SK-N-SH (cell line): ENCODE measurements around the gene PTPN5. TPM values are rescaled to one million over a fixed set of nuclear protein-coding genes. Genes with fewer than 3 reads are reported as not detected.

Experiments used
- CTCF ChIA-PET: fragments of 300-600, 350-600 bp; formaldehyde crosslinking; extraction: SDS; loops from one replicate; lab custom pipeline; 2021; lab: Yijun Ruan, JAX
- POLR2A ChIA-PET: fragments of 350-600 bp; sonication (Branson Sonifier 250); formaldehyde crosslinking; extraction: SDS; loops from one replicate; lab custom pipeline; 2020; ENCODE audit warnings: antibody characterized with exemption, inconsistent platforms; lab: Yijun Ruan, JAX
- DNase-seq: peaks from one replicate; pipeline ENCODE4 v3.0.0; 2012
- H2AFZ ChIP-seq: fragments of 200-600 bp; sonication (generic); 2 replicates; pipeline ENCODE4 v1.8.1; 2016; ENCODE audit warnings: antibody characterized with exemption, mild to moderate bottlenecking, low read depth
- H3F3A ChIP-seq: fragments of 200-600 bp; sonication (generic); replicated peaks from 2 replicates; pipeline ENCODE3; 2016; ENCODE audit warnings: antibody characterized with exemption, mild to moderate bottlenecking; ENCODE audit not compliant: insufficient read depth
- H3K27ac ChIP-seq, 2 experiments: fragments of 200-500 bp in 1 of 2; fragments of 200-600 bp in 1 of 2; sonication (Bioruptor generic) in 1 of 2; sonication (generic), shearing (Covaris generic) in 1 of 2; 2 replicates each; pipeline versions ENCODE4 v1.5.1 to v1.6.1; 2014 to 2016; ENCODE audit warnings: low read depth in 2 of 2, inconsistent platforms in 1 of 2, low read length in 1 of 2, mild to moderate bottlenecking in 1 of 2, mixed read lengths in 1 of 2
- H3K27me3 ChIP-seq: fragments of 200-600 bp; sonication (generic), shearing (Covaris generic); 2 replicates; pipeline ENCODE4 v1.6.1; 2016; ENCODE audit warnings: mixed run types; ENCODE audit not compliant: insufficient read depth
- H3K36me3 ChIP-seq, 2 experiments: fragments of 200-500 bp in 1 of 2; fragments of 200-600 bp in 1 of 2; sonication (Bioruptor generic) in 1 of 2; sonication (generic) in 1 of 2; replicated peaks in 1 of 2; 2 replicates each; pipeline versions ENCODE3 to v1.5.1; 2014 to 2016; ENCODE audit warnings: low read length in 1 of 2, mild to moderate bottlenecking in 1 of 2; ENCODE audit not compliant: insufficient read depth in 2 of 2, control insufficient read depth in 1 of 2
- H3K4me1 ChIP-seq, 2 experiments: fragments of 200-500 bp in 1 of 2; fragments of 200-600 bp in 1 of 2; sonication (Bioruptor generic) in 1 of 2; sonication (generic), shearing (Covaris generic) in 1 of 2; 2 replicates each; pipeline versions ENCODE4 v1.5.1 to v1.6.1; 2014 to 2016; ENCODE audit warnings: low read depth in 1 of 2, low read length in 1 of 2, mixed run types in 1 of 2; ENCODE audit not compliant: insufficient read depth in 2 of 2, control insufficient read depth in 1 of 2
- H3K4me2 ChIP-seq: fragments of 200-600 bp; sonication (generic), shearing (Covaris generic); 2 replicates; pipeline ENCODE4 v1.6.1; 2017; ENCODE audit warnings: mixed run types
- H3K4me3 ChIP-seq, 2 experiments: fragments of 200-500 bp in 1 of 2; fragments of 200-600 bp in 1 of 2; sonication (Bioruptor generic) in 1 of 2; sonication (generic), shearing (Covaris generic) in 1 of 2; 2 replicates each; pipeline versions ENCODE4 v1.5.1 to v1.8.1; 2014 to 2016; ENCODE audit warnings: low read depth in 2 of 2, inconsistent platforms in 1 of 2, low read length in 1 of 2, mild to moderate bottlenecking in 1 of 2, mixed read lengths in 1 of 2, moderate library complexity in 1 of 2
- H3K79me2 ChIP-seq: fragments of 200-600 bp; sonication (generic); 2 replicates; pipeline ENCODE4 v1.8.1; 2017; ENCODE audit warnings: mild to moderate bottlenecking; ENCODE audit not compliant: insufficient read depth
- H3K9ac ChIP-seq: fragments of 200-600 bp; sonication (generic); 2 replicates; pipeline ENCODE4 v1.6.1; 2017; ENCODE audit warnings: mixed run types
- H3K9me2 ChIP-seq: fragments of 200-600 bp; sonication (generic); 2 replicates; pipeline ENCODE4 v1.6.1; 2017; ENCODE audit warnings: mixed run types
- H3K9me3 ChIP-seq: fragments of 200-600 bp; sonication (generic); 2 replicates; pipeline ENCODE4 v1.6.1; 2017; ENCODE audit warnings: mixed run types, mild to moderate bottlenecking, moderate library complexity
- H4K20me1 ChIP-seq: fragments of 200-600 bp; sonication (generic); 2 replicates; pipeline ENCODE4 v1.6.1; 2017; ENCODE audit warnings: mild to moderate bottlenecking, mixed run types; ENCODE audit not compliant: insufficient read depth
- ELF1 ChIP-seq: IDR thresholded peaks from 2 replicates; pipeline ENCODE4 v1.4.0; 2012
- EP300 ChIP-seq, 2 experiments: IDR thresholded peaks; 2 replicates each; pipeline versions ENCODE4 v1.4.0 to v1.6.1; 2012; ENCODE audit warnings: borderline replicate concordance in 1 of 2, low read depth in 1 of 2, low read length in 1 of 2
- GABPA ChIP-seq: IDR thresholded peaks from 2 replicates; pipeline ENCODE4 v1.4.0; 2012; ENCODE audit warnings: low read depth, mild to moderate bottlenecking
- GATA2 ChIP-seq: sonication (generic); formaldehyde crosslinking; IDR thresholded peaks from 2 replicates; pipeline ENCODE4 v1.5.0; 2020; ENCODE audit warnings: mild to moderate bottlenecking, missing genetic modification reagents
- JUND ChIP-seq: IDR thresholded peaks from 2 replicates; pipeline ENCODE4 v1.4.0; 2012
- NRF1 ChIP-seq: IDR thresholded peaks from 2 replicates; pipeline ENCODE4 v1.6.1; 2012; ENCODE audit warnings: low read depth, mild to moderate bottlenecking, low read length
- RXRA ChIP-seq: IDR thresholded peaks from 2 replicates; pipeline ENCODE4 v1.4.0; 2012; ENCODE audit warnings: low read depth, mild to moderate bottlenecking, borderline replicate concordance
- SMC3 ChIP-seq: IDR thresholded peaks from 2 replicates; pipeline ENCODE4 v1.6.1; 2012; ENCODE audit warnings: low read depth, low read length, improper control_type of control experiment
- TAF1 ChIP-seq: IDR thresholded peaks from 2 replicates; pipeline ENCODE4 v1.6.1; 2012; ENCODE audit warnings: low read depth, mild to moderate bottlenecking, low read length, moderate library complexity, borderline replicate concordance
- TEAD4 ChIP-seq: IDR thresholded peaks from 2 replicates; pipeline ENCODE4 v1.4.0; 2012; ENCODE audit warnings: mild to moderate bottlenecking, borderline replicate concordance; ENCODE audit not compliant: insufficient read depth
- WGBS: methylation state at CpG from one replicate; pipeline ENCODE4 v1.1.6; 2017; ENCODE audit warnings: low lambda C conversion rate; 5-methylcytosine and 5-hydroxymethylcytosine counted together
- polyA plus RNA-seq, 3 experiments: library from polyadenylated mRNA; depleted of rRNA; stranded (reverse); fragments of >200 nt; gene quantifications; 2 replicates each; pipeline ENCODE4 v1.2.3, GENCODE V29; 2012
- TF ChIP-seq, protein P1 (sequence below): fragments of 150-350 bp; IDR thresholded peaks from 2 replicates; pipeline ENCODE4 v1.6.1; 2016; ENCODE audit warnings: mild to moderate bottlenecking, low read depth, low read length
- TF ChIP-seq, protein P2 (sequence below): IDR thresholded peaks from 2 replicates; pipeline ENCODE4 v1.4.0; 2012; ENCODE audit warnings: low read depth
- TF ChIP-seq, protein P3 (sequence below): IDR thresholded peaks from 2 replicates; pipeline ENCODE4 v1.4.0; 2012; ENCODE audit warnings: low read depth, borderline replicate concordance

Gene PTPN5
- polyA plus RNA-seq, 1 of the 3 experiments (the other 2 are of a cell fraction): not detected

DNA sequence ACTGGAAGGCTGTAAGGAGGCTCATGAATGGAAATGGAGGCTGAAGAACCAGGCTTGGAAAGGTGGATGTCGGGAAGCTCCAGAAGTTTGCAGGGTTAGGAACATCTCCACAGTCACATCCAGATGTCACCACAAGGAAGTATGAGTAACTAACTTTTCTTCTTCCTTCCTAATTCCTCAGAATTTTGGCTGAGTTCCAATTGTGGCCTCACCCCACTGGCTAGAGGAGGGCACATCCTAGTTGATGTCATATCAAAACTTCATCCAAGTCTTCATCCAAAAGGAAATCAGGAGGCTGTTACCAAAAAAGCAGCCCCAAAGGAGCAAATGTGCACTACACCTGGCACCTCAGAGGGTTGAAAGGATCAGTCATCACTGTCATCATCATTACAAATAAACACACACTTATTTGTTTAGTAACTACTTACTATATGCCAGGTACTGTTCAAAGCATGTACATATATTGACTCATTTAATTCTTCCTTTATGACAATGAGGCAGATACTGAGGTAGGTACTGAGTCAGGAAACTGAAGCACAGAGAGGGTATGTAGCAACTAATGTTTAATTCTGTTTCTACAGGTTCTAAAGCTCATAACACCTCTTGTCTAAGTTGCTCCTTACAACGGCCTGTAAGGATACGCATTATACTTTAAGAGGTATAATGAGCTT is 7.3 kb upstream of the PTPN5 start (continued):
- TF ChIP-seq JUND (no peak), TAF1 (no peak), EP300 (IDR thresholded peaks at IDR 0.05; ENCODE audit: borderline replicate concordance in 1 of 2, low read depth in 1 of 2, low read length in 1 of 2) (no peak), GATA2 (CRISPR knock-in tag) (no peak), ELF1 (no peak)
- TF ChIP-seq, protein P1, sequence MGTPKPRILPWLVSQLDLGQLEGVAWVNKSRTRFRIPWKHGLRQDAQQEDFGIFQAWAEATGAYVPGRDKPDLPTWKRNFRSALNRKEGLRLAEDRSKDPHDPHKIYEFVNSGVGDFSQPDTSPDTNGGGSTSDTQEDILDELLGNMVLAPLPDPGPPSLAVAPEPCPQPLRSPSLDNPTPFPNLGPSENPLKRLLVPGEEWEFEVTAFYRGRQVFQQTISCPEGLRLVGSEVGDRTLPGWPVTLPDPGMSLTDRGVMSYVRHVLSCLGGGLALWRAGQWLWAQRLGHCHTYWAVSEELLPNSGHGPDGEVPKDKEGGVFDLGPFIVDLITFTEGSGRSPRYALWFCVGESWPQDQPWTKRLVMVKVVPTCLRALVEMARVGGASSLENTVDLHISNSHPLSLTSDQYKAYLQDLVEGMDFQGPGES: no peak
- TF ChIP-seq, protein P2, sequence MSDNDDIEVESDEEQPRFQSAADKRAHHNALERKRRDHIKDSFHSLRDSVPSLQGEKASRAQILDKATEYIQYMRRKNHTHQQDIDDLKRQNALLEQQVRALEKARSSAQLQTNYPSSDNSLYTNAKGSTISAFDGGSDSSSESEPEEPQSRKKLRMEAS: no peak

DNA sequence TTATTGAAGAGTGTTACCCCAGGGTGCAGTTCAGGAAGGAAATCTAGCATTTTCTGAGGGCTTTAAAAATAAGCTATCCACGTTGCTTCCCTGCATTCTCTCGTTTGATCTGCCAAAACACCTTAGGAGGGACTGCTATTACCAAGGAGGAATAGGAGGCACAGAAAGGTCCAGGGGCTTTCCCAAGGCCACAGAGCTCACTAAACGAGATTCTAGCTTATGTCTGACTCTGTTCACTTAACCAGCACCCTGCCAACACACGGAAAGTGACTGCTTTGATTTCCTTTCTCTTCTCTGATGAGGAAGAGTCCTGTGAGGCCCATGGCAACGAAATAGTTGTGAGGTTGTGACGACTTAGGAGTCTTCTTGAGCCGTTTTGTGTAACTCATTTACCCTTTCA is 3.4 kb upstream of the PTPN5 start:
- peaks cover 0 to 2% of the 10 kb centered on the region in 2 experiments; a peak in 1 of 4 replicates for H3K4me1 ChIP-seq
- H3K9ac ChIP-seq: no peak overlapping the region
- no peak for TF ChIP-seq SMC3
- TF ChIP-seq, protein P1: no peak
- no peak for TF ChIP-seq RXRA
- TF ChIP-seq GATA2 (CRISPR knock-in tag): no peak
- no peak for TF ChIP-seq TAF1
- TF ChIP-seq GABPA: no peak
- TF ChIP-seq, protein P3, sequence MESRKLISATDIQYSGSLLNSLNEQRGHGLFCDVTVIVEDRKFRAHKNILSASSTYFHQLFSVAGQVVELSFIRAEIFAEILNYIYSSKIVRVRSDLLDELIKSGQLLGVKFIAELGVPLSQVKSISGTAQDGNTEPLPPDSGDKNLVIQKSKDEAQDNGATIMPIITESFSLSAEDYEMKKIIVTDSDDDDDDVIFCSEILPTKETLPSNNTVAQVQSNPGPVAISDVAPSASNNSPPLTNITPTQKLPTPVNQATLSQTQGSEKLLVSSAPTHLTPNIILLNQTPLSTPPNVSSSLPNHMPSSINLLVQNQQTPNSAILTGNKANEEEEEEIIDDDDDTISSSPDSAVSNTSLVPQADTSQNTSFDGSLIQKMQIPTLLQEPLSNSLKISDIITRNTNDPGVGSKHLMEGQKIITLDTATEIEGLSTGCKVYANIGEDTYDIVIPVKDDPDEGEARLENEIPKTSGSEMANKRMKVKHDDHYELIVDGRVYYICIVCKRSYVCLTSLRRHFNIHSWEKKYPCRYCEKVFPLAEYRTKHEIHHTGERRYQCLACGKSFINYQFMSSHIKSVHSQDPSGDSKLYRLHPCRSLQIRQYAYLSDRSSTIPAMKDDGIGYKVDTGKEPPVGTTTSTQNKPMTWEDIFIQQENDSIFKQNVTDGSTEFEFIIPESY: no peak
- TF ChIP-seq TEAD4: no peak
- no peak for TF ChIP-seq NRF1
- peaks cover 42% of the 10 kb centered on the region for H3K27me3 ChIP-seq
- H4K20me1 ChIP-seq: no peaks in the 10 kb centered on the region
- ChIA-PET POLR2A (no interaction called here), CTCF (interaction anchor here (1.2 to 14.4 kb wide), 2 partner anchors 18 to 30 kb away, joined by 4 to 185 read pairs; no protein-coding TSS in a partner anchor)
- H3K4me3 ChIP-seq: no peak overlapping the region
- no peaks in the 10 kb centered on the region for H3K79me2 ChIP-seq
- DNase-seq: no peak
- H3K4me2 ChIP-seq: no peak overlapping the region
- no peaks in the 10 kb centered on the region for H3K36me3 ChIP-seq
- H3F3A ChIP-seq: no peaks in the 10 kb centered on the region
- H3K9me2 ChIP-seq: no peaks in the 10 kb centered on the region
- 3% methylated on average over 7 of the region's 7 CpGs for WGBS
- H3K27ac ChIP-seq: no peak overlapping the region
- no peaks in the 10 kb centered on the region for H3K9me3 ChIP-seq
- H2AFZ ChIP-seq: no peak overlapping the region
